Esophagus (tissue), 2 donors: Measurements from ENCODE around the gene ITGAL. TPM values are rescaled to one million over a fixed set of nuclear protein-coding genes. Genes with fewer than 3 reads are reported as not detected.
"Not testable (repeated sequence)": the region's sequence is repeated elsewhere in the genome, so short reads cannot be mapped to it uniquely, and the experiment has no call there.

Source experiments
- H3K27ac ChIP-seq, 2 donors: one replicate each; pipeline ENCODE4 v1.5.1; 2013; ENCODE audit warnings: low read depth in 2 of 2, mild to moderate bottlenecking in 2 of 2, inconsistent platforms in 1 of 2, low read length in 1 of 2, moderate library complexity in 1 of 2
- H3K27me3 ChIP-seq, 2 donors: one replicate each; pipeline ENCODE4 v1.6.1; 2013; ENCODE audit warnings: low read length in 2 of 2, control low read depth in 1 of 2, mild to moderate bottlenecking in 1 of 2; ENCODE audit not compliant: insufficient read depth in 2 of 2, control insufficient read depth in 1 of 2
- H3K36me3 ChIP-seq, 2 donors: one replicate each; pipeline ENCODE4 v1.6.1; 2013; ENCODE audit warnings: low read length in 1 of 2; ENCODE audit not compliant: control insufficient read depth in 2 of 2, insufficient read depth in 2 of 2
- H3K4me1 ChIP-seq, 2 donors: one replicate each; pipeline ENCODE4 v1.6.1; 2013; ENCODE audit warnings: low read length in 1 of 2; ENCODE audit not compliant: control insufficient read depth in 2 of 2, insufficient read depth in 2 of 2
- H3K4me3 ChIP-seq, 2 donors: one replicate each; pipeline ENCODE4 v1.5.1; 2013; ENCODE audit warnings: low read length in 2 of 2, mild to moderate bottlenecking in 2 of 2, low read depth in 1 of 2, moderate library complexity in 1 of 2
- H3K9me3 ChIP-seq, 2 donors: one replicate each; pipeline ENCODE4 v1.6.1; 2013; ENCODE audit warnings: mild to moderate bottlenecking in 2 of 2, low read depth in 1 of 2, low read length in 1 of 2, moderate library complexity in 1 of 2; ENCODE audit not compliant: control insufficient read depth in 2 of 2, insufficient read depth in 1 of 2
- WGBS, 2 donors: extraction: QIAGEN DNeasy Blood & Tissue Kit; methylation state at CpG; one replicate each; pipeline ENCODE4 v1.1.7; 2013; 5-methylcytosine and 5-hydroxymethylcytosine counted together
- polyA plus RNA-seq, 2 donors: library from polyadenylated mRNA; stranded (reverse); fragments of 200-250 nt; gene quantifications; one replicate each; pipeline ENCODE4 v1.2.3, GENCODE V29; 2013
- donor health status: healthy with polysubstance abuse.
- donor health status: Bipolar disorder and iron deficiency.

Gene ITGAL
- polyA plus RNA-seq, 2 donors = 2.2 to 2.5 TPM

GRCh38 chr16:30510376-30510938 lies 37.9 kb downstream of the ITGAL start:
- Histone ChIP-seq H3K27me3 (no peaks in the 10 kb centered on the region), H3K4me1 (no peaks in the 10 kb centered on the region), H3K4me3 (no peak overlapping the region), H3K36me3 (peaks cover 3% of the 10 kb centered on the region in 2 donors), H3K9me3 (no peaks in the 10 kb centered on the region), H3K27ac (no peak overlapping the region)
- 73 to 75% methylated on average over 4 of the region's 4 CpGs for WGBS, 2 donors

GRCh38 chr16:30511509-30511908 lies 39.0 kb downstream of the ITGAL start:
- peaks cover 3 to 4% of the 10 kb centered on the region in 2 donors for H3K36me3 ChIP-seq
- no peaks in the 10 kb centered on the region for H3K27me3 ChIP-seq
- 95 to 96% methylated on average over 3 of the region's 3 CpGs for WGBS, 2 donors
- no peak overlapping the region for H3K4me3 ChIP-seq
- H3K4me1 ChIP-seq = no peaks in the 10 kb centered on the region
- no peak overlapping the region for H3K27ac ChIP-seq
- H3K9me3 ChIP-seq = no peaks in the 10 kb centered on the region

- no peak overlapping the region for H3K4me3 ChIP-seq
- no peaks in the 10 kb centered on the region for H3K4me1 ChIP-seq
- peaks cover 3 to 4% of the 10 kb centered on the region in 2 donors for H3K36me3 ChIP-seq
- WGBS, 2 donors = 79 to 82% methylated on average over 2 of the region's 2 CpGs
- H3K9me3 ChIP-seq = no peaks in the 10 kb centered on the region
- no peak overlapping the region for H3K27ac ChIP-seq
- H3K27me3 ChIP-seq = no peaks in the 10 kb centered on the region
These were observed 42.7 kb downstream of the ITGAL start for GRCh38 chr16:30515275-30515674.

- H3K4me3 ChIP-seq = no peak overlapping the region
- 88 to 89% methylated on average over 10 of the region's 10 CpGs for WGBS, 2 donors
- H3K36me3 ChIP-seq = peaks cover 0 to 1% of the 10 kb centered on the region in 2 donors
- H3K9me3 ChIP-seq = no peaks in the 10 kb centered on the region
- H3K4me1 ChIP-seq = peaks cover 0 to 4% of the 10 kb centered on the region in 2 donors
- no peaks in the 10 kb centered on the region for H3K27me3 ChIP-seq
- no peak overlapping the region for H3K27ac ChIP-seq
These were observed 46.0 kb downstream of the ITGAL start for GRCh38 chr16:30518552-30518951.

- Histone ChIP-seq H3K36me3 (peaks cover 0 to 2% of the 10 kb centered on the region in 2 donors), H3K4me1 (peaks cover 0 to 4% of the 10 kb centered on the region in 2 donors), H3K27ac (no peak overlapping the region), H3K9me3 (no peaks in the 10 kb centered on the region), H3K4me3 (no peak overlapping the region), H3K27me3 (no peaks in the 10 kb centered on the region)
- 88 to 89% methylated on average over 20 of the region's 20 CpGs for WGBS, 2 donors
These were observed 46.8 kb downstream of the ITGAL start for GRCh38 chr16:30519120-30520049.

- H3K4me1 ChIP-seq = peaks cover 0 to 7% of the 10 kb centered on the region in 2 donors
- H3K4me3 ChIP-seq = no peak overlapping the region
- H3K27me3 ChIP-seq = no peaks in the 10 kb centered on the region
- peaks cover 0 to 7% of the 10 kb centered on the region in 2 donors for H3K36me3 ChIP-seq
- 88 to 90% methylated on average over 7 of the region's 7 CpGs for WGBS, 2 donors
- H3K27ac ChIP-seq = no peak overlapping the region
- no peaks in the 10 kb centered on the region for H3K9me3 ChIP-seq
These were observed 48.9 kb downstream of the ITGAL start for GRCh38 chr16:30521476-30521872.

GRCh38 chr16:30521873-30522641 lies 49.5 kb downstream of the ITGAL start:
- H3K4me1 ChIP-seq = peaks cover 0 to 7% of the 10 kb centered on the region in 2 donors
- no peak overlapping the region for H3K4me3 ChIP-seq
- H3K9me3 ChIP-seq = no peaks in the 10 kb centered on the region
- H3K27me3 ChIP-seq = no peaks in the 10 kb centered on the region
- peaks cover 0 to 6% of the 10 kb centered on the region in 2 donors for H3K36me3 ChIP-seq
- no peak overlapping the region for H3K27ac ChIP-seq
- 47 to 51% methylated on average over 11 of the region's 11 CpGs for WGBS, 2 donors

- 88 to 89% methylated on average over 12 of the region's 12 CpGs for WGBS, 2 donors
- not testable (repeated sequence) for H3K4me3 ChIP-seq, H3K36me3 ChIP-seq, H3K27me3 ChIP-seq, H3K4me1 ChIP-seq, H3K27ac ChIP-seq, H3K9me3 ChIP-seq
These were observed 50.3 kb downstream of the ITGAL start for GRCh38 chr16:30522702-30523463.
